Colon (tissue), 2 donors: ENCODE results near the gene LHX3.

Source experiments
- FAIRE-seq: peaks from 2 replicates; lab custom pipeline; 2012; peaks lifted over from hg19 to GRCh38; lab: Jason Lieb, UNC
- donor health status: control.
- donor health status: control.

Gene LHX3

DNA sequence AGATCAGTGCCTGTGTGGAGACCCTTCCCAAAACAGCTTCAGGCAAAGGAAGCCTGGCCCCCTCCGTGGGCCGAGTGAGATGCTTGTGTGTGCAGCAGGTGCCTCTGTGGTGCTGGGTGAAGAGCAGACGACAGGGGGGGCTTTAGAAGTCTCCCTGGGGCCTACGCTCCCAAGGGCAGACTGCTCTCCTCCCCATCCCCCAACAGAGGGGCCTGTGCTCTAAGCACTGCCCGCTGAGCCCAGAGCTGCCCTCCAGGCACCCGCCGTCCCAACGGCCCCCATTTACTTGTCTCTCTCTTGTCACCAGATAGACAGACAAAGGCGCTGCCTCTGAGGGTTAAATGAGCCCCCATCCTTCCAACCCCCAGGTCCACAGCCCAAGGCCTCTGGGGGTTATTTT, 2.7 kb upstream of the LHX3 start:
- no peak for FAIRE-seq

DNA sequence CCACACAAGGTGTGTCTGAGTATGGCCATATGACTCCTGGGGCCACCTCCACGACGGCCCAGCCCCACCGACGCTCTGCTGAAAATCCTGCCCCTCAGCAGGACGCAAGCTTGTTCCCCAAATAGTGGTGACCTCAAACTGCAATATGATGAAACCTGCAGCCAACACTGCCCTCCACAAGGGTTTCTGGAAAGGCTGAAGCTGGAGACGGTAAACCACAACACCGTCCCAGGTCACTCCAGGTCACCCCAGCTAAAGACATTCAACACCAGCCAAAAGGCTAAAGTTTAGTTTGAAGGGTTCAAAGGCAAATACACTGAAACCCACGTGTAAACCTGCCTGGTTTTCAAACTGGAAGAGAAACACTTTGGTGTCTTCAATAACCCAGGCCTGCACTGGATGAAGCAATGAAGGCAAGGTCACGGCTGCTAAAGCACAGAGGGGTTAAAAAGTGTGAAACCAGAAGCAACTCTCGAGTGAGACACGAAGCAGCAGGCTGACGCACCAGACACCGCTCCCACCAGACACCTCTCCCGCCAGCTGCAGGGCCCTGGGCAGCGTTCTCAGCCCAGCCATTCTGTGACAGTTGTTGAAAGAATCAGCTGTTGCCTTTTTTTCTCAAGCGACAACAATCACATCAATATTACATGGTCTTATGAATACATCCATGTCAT, 1.8 kb upstream of the LHX3 start:
- FAIRE-seq, result no peak

DNA sequence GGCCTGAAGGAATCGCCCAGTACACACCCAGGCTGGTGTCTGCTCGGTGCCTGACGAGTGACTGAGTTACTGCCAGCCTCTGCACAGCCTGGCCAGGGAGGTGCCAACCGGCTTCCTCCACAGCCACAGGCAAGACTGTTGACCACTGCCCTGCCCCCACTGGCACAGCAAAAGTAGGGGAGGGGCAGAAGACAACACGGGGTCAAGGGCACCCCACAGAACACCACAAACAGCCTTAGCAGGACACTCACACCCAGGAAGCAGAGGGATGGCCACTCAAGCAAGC, 722 bp upstream of the LHX3 start:
- no peak for FAIRE-seq

DNA sequence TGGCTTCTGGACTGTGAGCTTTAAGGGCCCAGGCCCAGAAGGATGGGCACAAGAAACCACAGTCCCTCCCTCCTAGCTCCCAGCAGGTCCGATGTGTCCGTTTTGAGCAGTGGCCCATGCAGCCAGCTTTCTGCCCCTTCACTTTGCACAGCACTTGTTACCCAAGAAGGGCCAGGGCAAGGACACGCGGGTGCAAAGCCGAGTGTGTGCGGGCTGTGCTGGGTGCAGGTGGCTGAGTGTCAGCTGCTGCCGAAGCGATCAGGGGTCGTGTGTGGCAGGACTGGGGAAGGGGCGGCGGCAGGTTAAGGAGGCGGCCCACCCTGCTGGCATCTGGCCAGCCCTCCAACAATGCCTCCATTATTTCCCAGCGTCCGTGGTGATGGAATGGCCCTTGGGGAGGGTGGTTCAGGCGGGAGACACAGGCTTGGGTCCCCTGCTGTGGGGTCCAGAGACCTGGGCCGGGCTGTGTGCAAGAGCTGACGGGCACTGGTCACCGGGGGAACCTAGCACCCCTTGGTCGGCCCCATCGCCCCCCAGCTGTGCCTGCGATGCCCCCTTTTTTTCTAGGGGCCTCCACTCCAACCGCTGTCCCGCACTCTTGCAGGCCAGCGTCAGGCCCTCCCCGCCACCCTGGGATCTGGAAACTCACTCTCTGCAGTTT, 653 bp downstream of the LHX3 start:
- FAIRE-seq, result no peak

DNA sequence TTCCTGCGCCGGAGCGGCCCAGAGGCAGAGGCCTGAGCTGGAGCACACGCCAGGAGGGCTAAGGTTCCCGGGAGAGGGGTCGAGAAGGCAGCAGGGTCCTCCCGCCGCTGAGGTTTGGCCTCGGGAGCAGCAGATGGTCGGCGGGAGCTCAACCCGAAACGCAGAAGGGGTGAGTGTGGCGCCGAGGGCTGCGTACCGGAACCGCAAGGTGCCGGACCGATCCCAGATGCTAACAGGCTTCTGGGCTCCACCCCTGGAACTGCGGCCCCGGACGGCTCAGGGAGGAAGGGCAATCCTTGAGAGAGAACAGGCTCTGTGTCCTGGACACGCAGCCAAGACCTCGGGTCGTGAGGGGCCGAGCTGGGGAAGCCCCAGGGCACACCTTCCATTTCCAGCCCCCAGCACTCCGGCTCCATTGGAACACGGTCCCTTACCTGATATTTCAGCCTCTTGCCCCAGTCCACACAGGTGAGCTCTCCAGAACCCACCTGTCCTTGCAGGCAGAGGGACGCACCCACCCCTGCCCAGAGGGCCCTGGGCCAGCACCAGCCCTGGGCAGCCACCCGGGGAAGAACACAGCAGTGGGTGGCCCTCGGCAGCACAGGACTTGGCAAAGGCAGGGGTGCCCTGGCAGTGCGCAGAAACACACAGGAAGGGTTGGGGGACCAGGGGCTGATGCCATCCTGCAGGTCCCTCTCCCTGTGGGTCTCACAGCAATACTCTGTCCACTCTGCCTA, 1.4 kb downstream of the LHX3 start:
- no peak for FAIRE-seq

DNA sequence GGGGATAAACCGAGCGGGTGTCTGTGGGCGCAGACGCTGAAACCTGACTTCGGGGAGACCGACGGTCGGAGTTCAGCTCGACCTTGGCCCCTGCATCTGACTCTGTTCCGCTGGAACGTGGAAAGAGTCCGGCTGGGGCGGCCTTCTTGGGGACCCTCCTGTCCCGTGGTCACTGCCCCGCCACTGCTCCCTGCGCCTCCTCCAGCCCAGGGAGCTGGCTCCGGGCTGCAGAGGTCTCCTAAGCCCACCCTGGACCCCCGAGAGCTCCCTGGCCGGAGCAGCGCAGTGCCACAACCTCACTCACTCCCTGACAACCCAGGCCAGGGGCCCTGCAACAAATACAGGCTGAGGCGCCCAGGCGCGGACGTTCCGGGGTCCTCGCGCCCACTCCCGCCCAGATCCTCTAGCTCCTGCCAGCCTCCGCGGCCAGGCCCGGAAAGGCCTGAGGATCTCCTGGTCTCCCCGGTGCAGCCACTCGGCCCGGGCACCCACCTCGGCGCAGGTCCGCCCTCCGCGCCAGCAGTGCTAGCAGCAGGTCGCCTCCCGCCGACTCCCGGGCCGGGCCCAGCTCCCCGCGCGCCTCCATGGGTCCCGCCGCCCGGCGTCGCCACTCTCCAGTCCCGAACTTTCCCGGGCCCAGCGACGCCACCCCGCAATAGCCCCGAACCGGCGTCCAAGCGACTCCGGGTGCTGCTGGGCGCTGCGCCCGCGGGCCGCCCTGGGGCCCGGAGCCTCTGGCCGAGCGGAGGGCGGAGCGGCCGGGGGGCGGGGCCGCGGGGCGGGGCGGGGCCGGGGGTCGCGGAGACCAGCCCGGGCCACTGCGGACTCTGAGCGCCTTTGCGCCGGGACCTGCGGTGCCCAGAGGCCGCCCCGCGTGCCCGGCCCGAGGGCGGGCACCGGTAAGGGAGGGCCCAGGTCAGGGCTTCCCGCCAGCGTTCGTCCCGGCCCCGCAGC, 2.2 kb downstream of the LHX3 start:
- no peak for FAIRE-seq

DNA sequence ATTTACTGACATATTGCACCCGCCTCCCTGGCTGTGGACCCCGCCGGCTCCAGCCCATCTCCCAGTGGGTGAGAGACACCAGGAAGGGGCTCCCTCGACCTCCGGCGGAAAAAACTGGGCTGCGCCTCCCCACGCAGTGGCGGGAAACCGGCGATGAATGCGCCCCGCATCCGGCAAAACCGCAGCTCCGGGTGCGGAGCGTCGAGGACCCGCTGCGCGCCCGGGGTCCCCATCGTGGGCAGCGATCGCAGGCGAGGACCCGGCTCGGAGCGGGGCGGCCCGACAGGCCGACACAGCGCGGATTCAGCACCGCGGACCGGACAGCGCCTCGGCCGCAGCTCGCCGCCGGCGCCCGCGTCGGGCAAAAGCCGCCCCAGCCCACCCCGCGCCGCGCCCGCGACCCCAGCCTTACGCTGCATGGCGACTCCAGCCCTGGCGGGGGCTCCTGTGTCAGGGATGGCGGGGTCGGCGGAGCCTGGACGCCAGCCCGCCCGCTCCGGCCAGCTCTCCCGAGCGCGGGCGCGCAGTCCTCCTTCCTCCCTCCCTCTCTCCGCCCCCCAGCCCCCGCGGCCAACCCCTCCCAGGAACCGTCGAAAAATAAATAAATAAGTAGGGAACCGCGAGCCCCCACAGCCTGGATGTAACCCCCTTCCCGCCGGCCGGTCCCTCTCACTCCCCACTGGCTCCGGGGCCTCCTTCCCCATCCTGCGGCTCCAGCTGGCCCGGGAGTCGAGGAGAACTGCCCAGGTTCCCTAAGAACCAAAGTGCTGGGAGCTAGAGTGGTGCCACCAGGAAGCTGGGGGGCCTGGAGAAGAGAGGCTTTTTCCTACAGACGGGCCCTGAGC, 3.1 kb downstream of the LHX3 start:
- FAIRE-seq, result no peak

DNA sequence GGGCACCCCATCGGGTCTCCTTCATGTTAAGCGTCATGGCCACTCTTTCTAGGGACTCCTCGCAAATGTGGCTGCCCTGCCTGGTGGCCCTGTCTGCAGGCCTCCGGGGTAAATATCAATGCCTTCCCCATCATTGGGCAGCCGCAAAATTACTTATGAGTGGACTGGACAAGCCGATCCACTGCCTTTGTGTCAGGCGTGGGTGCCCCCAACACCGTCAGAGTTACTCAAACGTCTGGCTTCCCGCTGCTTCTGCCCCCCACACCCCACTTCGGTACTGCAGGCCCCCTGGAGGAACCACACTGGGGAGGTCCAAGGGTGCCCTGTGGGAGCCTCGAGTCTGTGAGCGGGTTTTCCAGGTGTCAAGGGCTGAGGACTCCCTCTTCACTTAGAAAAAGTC, 3.8 kb downstream of the LHX3 start:
- no peak for FAIRE-seq

DNA sequence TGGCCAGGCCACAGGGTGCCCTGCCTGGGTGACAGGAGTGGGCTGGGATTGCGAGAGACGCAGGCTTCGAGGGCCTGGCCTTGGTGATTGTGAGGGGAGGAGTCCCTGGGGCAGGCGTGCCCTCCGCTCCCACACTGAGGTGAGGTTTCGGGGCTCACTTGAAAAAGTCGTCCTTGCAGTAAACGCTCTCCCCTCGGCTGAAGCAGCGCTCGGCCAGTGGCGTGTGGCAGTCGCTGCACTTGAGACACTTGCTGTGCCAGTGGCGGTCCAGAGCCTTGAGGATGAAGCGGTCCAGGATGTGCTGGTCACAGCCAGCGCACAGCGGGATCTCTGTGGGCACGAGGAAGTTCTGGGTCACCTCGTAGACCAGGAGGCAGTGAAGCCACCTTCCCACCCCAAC, 4.5 kb downstream of the LHX3 start:
- FAIRE-seq, result no peak

DNA sequence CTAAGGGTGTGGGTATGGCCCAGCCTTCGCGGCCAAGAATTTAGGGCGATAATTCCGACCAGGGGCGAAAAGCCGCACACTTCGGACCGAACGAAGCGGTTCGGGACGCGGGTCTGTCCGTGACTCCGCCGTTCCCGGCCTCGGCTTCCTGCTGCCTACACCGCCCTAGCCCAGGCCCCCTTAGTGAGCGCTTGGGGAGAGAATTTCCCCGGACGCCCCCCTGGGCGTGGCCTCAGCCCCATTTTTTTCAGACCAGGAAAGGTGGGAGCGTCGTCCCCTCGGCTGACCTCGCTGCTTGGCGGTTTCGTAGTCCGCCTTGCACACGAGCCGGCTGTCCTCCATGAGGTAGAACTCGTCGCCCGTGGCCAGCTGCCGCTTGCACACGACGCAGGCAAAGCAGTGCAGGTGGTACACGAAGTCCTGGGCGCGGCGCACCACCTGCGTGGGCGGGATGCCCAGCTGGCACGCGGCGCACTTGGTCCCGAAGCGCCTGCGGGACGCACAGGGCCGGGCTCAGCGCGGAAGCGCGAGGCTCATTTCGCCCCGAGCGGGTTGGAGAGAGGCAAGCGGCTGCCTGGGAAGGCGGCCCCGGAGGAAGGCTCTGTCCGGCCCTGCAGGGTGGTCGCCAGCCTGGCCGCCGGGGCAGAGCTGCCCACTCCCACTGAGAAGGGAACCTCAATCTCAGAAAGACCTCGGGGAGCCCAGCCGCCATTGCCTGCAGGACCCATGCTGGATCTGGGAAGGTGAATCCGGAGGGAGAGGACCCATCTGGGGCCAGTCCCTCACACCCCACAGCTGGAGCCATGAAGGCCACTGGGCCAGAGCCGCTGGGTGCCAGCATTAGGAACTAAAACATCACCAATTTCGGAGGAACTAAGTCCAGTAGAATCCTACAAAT, 5.3 kb downstream of the LHX3 start:
- FAIRE-seq, result no peak

DNA sequence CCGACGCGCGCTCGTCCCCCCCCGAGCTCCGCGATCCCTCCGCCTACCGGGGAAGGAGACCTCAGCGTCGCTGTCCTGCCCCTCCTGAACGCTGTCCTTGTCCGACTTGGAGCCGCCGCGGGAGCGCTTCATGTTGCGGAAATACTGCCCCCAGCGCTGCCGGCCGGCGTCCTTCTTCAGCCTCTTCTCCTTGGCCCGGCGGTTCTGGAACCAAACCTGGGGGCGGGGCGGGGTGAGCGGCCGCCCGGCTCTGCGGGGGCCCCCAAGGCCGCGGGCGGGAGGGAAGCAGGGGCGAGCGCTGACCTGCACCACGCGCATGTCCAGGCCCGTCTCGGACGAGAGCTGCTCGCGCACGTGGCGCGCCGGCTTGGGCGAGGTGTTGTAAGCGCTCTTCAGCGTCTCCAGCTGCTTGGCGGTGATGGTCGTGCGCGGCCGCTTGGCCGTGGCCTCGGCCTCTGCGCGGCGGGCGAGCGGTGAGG, 6.3 kb downstream of the LHX3 start:
- no peak for FAIRE-seq

DNA sequence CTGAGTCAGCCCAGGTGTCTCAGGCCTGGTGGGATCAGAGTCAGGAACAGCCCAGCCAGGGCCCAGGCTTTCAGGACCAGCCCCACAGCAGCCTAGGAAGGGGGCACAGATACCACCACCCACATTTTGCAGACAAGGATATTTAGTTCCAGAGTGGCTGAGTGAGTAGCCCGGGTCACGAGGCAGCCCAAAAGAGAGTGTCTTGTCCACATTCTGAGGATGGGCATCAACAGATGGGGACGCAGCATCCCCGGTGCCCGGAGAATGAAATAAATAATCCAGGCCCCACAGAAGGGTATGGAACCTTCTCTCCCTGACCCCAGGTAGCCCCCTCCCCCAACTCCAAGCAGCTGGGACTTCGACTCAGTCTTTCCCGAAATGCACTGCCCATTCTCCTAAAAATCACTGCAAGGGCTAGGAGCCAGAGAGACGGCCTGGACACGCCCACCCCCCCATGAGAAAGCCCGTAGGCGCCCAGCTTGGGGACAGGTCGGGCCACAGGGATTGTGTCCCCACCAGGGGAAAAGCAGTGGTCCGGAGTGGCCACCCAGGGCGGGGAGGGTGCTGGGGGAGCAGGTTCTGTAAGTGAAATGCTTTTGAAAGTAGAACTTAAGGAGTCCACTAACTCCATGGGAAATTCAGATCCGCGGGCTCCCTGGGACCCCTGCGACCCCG, 6.9 kb downstream of the LHX3 start:
- no peak for FAIRE-seq

DNA sequence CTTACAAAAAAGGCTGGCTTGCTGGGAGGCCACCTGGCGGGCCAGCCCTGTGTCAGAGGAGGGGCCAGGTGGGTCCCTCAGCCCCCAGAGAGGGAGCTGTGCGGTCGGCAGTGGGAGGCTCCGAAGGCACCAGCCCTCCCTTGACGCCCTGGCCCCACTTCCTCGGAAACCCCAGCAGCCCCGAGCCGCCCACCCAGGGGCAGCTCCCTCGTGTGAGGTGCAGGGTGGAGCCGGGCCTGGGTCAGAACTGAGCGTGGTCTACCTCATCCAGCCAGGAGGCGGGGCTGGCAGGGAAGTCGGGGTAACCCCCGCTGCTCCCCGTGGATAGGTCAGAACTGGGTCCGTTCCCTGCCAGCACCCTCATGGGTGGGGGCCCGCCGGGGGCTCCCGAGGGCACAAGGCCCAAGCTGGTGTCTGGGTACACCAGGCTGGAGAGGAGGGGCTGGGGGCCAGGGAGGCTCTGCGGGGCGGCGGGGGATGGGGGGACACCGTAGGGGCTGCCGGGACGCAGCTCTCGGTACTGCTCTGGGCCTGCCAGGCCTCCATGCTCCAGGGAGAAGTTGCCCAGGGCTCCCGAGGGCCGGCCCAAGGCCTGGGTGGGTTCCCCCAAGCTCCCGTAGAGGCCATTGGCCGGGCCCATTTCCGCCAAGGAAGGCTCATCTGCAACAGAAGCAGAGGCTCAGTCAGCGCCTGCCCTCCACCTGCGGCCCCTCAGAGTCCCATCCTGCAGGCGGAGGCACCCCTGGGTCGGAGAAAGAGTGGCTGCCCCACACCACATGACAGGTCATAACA, 7.6 kb downstream of the LHX3 start:
- no peak for FAIRE-seq

DNA sequence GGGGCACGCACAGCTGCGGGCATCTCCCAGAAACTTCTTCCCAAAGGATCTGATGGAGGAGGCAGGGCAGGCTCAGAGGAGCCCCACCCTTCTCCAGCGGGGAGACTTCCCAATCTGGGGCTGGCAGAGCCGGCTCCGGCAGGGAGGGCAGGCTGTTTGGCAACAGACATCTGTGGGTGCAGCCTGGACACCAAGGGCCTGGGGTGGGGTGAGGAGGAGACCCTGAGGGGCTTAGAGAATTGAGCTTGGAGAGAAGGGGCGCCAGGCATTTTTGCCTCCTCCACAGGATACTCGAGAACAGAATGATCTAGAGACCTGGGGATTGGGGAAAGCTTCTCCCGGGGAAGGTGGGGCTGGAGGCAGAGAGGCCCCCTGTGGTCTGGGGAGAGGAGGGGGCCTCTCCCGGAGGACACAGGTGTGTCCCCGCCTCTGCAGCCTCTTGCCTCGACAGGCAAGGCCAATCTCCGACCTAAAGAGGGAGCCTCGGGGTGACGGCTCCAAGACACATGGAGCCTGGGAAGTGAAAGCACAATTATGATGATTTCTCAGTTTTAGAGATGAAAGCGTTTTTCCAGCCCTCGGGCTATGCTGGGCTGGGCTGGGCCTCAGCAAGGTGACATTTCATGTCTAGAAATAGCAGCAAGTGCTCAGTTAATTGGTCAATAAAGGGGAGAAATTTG, 8.4 kb downstream of the LHX3 start:
- FAIRE-seq, result no peak

DNA sequence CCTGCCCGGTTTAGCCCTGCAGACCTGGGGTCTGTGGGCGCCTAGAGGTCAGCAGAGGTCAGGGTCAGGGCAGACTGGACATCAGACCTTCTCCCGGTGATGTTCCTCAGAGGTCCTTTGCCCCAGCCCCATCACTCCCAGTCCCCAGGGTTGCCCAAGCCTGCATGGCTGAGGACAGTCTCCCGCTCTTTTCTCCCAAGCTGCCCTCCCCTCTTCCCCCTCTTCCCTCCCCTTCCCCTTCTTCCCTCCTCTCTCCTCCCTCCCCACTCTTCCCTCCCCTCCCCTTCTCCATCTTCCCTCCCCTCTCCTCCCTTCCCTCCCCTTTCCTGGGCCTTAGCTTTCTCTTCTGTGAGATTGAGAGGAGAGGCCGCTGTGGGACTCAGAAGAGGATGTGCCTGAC, 10.4 kb downstream of the LHX3 start:
- FAIRE-seq, result no peak

DNA sequence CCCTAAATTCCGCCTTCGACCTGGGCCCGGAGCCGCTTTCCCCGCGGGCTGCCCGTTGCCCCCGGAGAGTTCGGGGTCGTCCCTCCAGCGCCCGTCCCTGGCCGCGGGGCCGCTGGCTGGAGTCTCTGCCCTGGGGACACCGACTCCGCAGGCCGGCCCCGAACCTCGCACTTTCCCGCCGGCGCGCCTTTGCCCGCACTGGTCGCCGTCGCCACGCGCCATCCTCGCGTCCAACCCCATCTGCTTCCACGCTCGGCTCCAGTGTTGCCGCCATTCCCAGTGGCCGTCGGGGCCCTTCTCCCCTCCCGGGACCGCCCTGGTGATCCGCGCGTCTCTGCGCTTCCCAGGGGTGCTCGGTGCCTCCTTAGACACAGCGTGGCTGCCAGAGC, 11.0 kb downstream of the LHX3 start:
- FAIRE-seq, result no peak

DNA sequence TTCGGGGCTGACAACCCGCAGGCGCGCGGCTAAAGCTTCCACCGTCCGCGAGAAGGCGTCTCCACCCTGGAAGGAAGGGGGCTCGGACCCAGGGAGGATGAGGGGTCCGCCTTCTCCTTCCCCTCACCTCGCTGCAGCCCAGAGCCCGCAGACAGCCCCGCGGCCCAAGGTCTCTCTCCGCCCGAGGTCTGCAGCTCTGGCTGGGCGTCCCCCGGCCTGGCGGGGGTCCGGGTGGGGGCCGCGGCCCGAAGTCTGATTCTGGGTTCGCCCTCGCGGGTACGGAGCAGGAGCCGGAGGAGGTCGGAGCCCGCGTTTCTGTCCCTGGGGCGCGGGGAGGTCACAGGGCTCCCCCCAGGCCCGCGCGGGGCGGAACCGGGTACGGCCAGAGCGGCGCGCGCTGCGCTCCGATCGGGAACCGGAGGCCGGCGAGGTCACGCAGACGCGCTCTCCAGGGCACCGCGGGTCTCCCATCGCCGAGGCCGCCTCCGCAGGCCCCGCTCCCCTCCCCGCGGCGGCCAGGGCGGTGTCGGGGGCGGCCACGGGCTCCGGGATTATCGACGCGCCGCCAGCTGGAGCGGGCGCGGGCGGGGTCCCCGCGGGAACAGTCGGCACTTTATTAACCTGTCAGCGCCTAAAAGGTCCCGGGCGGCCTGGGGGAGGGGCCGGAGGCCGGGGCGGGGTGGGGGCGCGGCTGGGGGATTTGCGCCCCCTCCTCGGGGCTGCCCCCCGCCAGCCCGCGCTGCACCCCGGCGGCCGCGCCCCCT, 11.6 kb downstream of the LHX3 start:
- FAIRE-seq, result no peak
